Activated naive CD8-positive, alpha-beta T cell (primary cell): ENCODE results near the gene HORMAD2.

Experiments
- H3K27ac Mint-ChIP-seq: one replicate; pipeline ENCODE4 v1.8.0; 2021; ENCODE audit warnings: mixed read lengths
- H3K27me3 Mint-ChIP-seq: one replicate; pipeline ENCODE4 v1.8.0; 2021; ENCODE audit warnings: mixed read lengths
- H3K36me3 Mint-ChIP-seq: one replicate; pipeline ENCODE4 v1.8.0; 2021; ENCODE audit warnings: mixed read lengths
- H3K4me1 Mint-ChIP-seq: one replicate; pipeline ENCODE4 v1.8.0; 2021; ENCODE audit warnings: low read depth, mixed read lengths
- H3K4me3 Mint-ChIP-seq: one replicate; pipeline ENCODE4 v1.8.0; 2021; ENCODE audit warnings: mild to moderate bottlenecking, mixed read lengths
- H3K9me3 Mint-ChIP-seq: one replicate; pipeline ENCODE4 v1.8.0; 2021; ENCODE audit warnings: low read depth, mixed read lengths

Gene HORMAD2

GRCh38 chr22:30113494-30113893 lies 33.2 kb downstream of the HORMAD2 start:
- no peak overlapping the region for H3K27ac Mint-ChIP-seq
- no peaks in the 10 kb centered on the region for H3K27me3 Mint-ChIP-seq
- no peak overlapping the region for H3K4me3 Mint-ChIP-seq
- H3K4me1 Mint-ChIP-seq, result peaks cover 8% of the 10 kb centered on the region
- no peaks in the 10 kb centered on the region for H3K9me3 Mint-ChIP-seq
- H3K36me3 Mint-ChIP-seq, result no peaks in the 10 kb centered on the region

GRCh38 chr22:30114361-30114760 lies 34.1 kb downstream of the HORMAD2 start:
- no peaks in the 10 kb centered on the region for H3K9me3 Mint-ChIP-seq
- H3K4me1 Mint-ChIP-seq, result peaks cover 7% of the 10 kb centered on the region
- no peaks in the 10 kb centered on the region for H3K36me3 Mint-ChIP-seq
- H3K27ac Mint-ChIP-seq, result no peak overlapping the region
- no peak overlapping the region for H3K4me3 Mint-ChIP-seq
- H3K27me3 Mint-ChIP-seq, result no peaks in the 10 kb centered on the region

GRCh38 chr22:30115705-30116104 lies 35.4 kb downstream of the HORMAD2 start:
- H3K27ac Mint-ChIP-seq, result no peak overlapping the region
- H3K4me1 Mint-ChIP-seq, result peaks cover 7% of the 10 kb centered on the region
- H3K9me3 Mint-ChIP-seq, result no peaks in the 10 kb centered on the region
- H3K27me3 Mint-ChIP-seq, result no peaks in the 10 kb centered on the region
- H3K36me3 Mint-ChIP-seq, result no peaks in the 10 kb centered on the region
- no peak overlapping the region for H3K4me3 Mint-ChIP-seq

GRCh38 chr22:30116362-30117117 lies 36.3 kb downstream of the HORMAD2 start:
- no peaks in the 10 kb centered on the region for H3K9me3 Mint-ChIP-seq
- no peaks in the 10 kb centered on the region for H3K36me3 Mint-ChIP-seq
- H3K27me3 Mint-ChIP-seq, result no peaks in the 10 kb centered on the region
- peaks cover 7% of the 10 kb centered on the region for H3K4me1 Mint-ChIP-seq
- H3K27ac Mint-ChIP-seq, result no peak overlapping the region
- no peak overlapping the region for H3K4me3 Mint-ChIP-seq

- Mint-ChIP-seq H3K4me3 (no peak overlapping the region), H3K27ac (no peak overlapping the region), H3K4me1 (peaks cover 7% of the 10 kb centered on the region), H3K36me3 (no peaks in the 10 kb centered on the region), H3K27me3 (no peaks in the 10 kb centered on the region), H3K9me3 (no peaks in the 10 kb centered on the region)
Observed at GRCh38 chr22:30117256-30117655, 37.0 kb downstream of the HORMAD2 start.

GRCh38 chr22:30118291-30118690 lies 38.0 kb downstream of the HORMAD2 start:
- no peaks in the 10 kb centered on the region for H3K36me3 Mint-ChIP-seq
- no peak overlapping the region for H3K27ac Mint-ChIP-seq
- H3K9me3 Mint-ChIP-seq, result no peaks in the 10 kb centered on the region
- H3K4me3 Mint-ChIP-seq, result no peak overlapping the region
- H3K4me1 Mint-ChIP-seq, result peaks cover 7% of the 10 kb centered on the region
- no peaks in the 10 kb centered on the region for H3K27me3 Mint-ChIP-seq

GRCh38 chr22:30121960-30122359 lies 41.7 kb downstream of the HORMAD2 start:
- H3K4me3 Mint-ChIP-seq, result no peak overlapping the region
- H3K36me3 Mint-ChIP-seq, result no peaks in the 10 kb centered on the region
- no peaks in the 10 kb centered on the region for H3K9me3 Mint-ChIP-seq
- H3K4me1 Mint-ChIP-seq, result no peaks in the 10 kb centered on the region
- H3K27me3 Mint-ChIP-seq, result no peaks in the 10 kb centered on the region
- no peak overlapping the region for H3K27ac Mint-ChIP-seq

GRCh38 chr22:30123463-30123862 lies 43.2 kb downstream of the HORMAD2 start:
- no peak overlapping the region for H3K4me3 Mint-ChIP-seq
- H3K27me3 Mint-ChIP-seq, result no peaks in the 10 kb centered on the region
- no peaks in the 10 kb centered on the region for H3K36me3 Mint-ChIP-seq

GRCh38 chr22:30127749-30128166 lies 47.5 kb downstream of the HORMAD2 start:
- H3K27me3 Mint-ChIP-seq, result no peaks in the 10 kb centered on the region
- no peak overlapping the region for H3K27ac Mint-ChIP-seq
- no peaks in the 10 kb centered on the region for H3K9me3 Mint-ChIP-seq
- H3K36me3 Mint-ChIP-seq, result no peaks in the 10 kb centered on the region
- H3K4me3 Mint-ChIP-seq, result no peak overlapping the region
- H3K4me1 Mint-ChIP-seq, result no peaks in the 10 kb centered on the region

More at GRCh38 chr22:30123463-30123862, 43.2 kb downstream of the HORMAD2 start:
- no peaks in the 10 kb centered on the region for H3K4me1 Mint-ChIP-seq
- no peak overlapping the region for H3K27ac Mint-ChIP-seq
- H3K9me3 Mint-ChIP-seq, result no peaks in the 10 kb centered on the region

GRCh38 chr22:30128511-30128910 lies 48.2 kb downstream of the HORMAD2 start:
- H3K9me3 Mint-ChIP-seq, result no peaks in the 10 kb centered on the region
- no peak overlapping the region for H3K27ac Mint-ChIP-seq
- no peaks in the 10 kb centered on the region for H3K4me1 Mint-ChIP-seq
- H3K36me3 Mint-ChIP-seq, result no peaks in the 10 kb centered on the region
- H3K27me3 Mint-ChIP-seq, result no peaks in the 10 kb centered on the region
- no peak overlapping the region for H3K4me3 Mint-ChIP-seq

GRCh38 chr22:30129636-30130035 lies 49.4 kb downstream of the HORMAD2 start:
- H3K27me3 Mint-ChIP-seq, result no peaks in the 10 kb centered on the region
- H3K27ac Mint-ChIP-seq, result no peak overlapping the region
- no peaks in the 10 kb centered on the region for H3K36me3 Mint-ChIP-seq

GRCh38 chr22:30132290-30132996 lies 52.2 kb downstream of the HORMAD2 start:
- no peaks in the 10 kb centered on the region for H3K4me1 Mint-ChIP-seq
- no peaks in the 10 kb centered on the region for H3K36me3 Mint-ChIP-seq
- H3K27ac Mint-ChIP-seq, result no peak overlapping the region
- H3K27me3 Mint-ChIP-seq, result no peaks in the 10 kb centered on the region
- no peaks in the 10 kb centered on the region for H3K9me3 Mint-ChIP-seq
- no peak overlapping the region for H3K4me3 Mint-ChIP-seq

More at GRCh38 chr22:30129636-30130035, 49.4 kb downstream of the HORMAD2 start:
- no peak overlapping the region for H3K4me3 Mint-ChIP-seq
- H3K4me1 Mint-ChIP-seq, result no peaks in the 10 kb centered on the region
- H3K9me3 Mint-ChIP-seq, result no peaks in the 10 kb centered on the region

- Mint-ChIP-seq H3K4me1 (no peaks in the 10 kb centered on the region), H3K27me3 (no peaks in the 10 kb centered on the region), H3K36me3 (peaks cover 15% of the 10 kb centered on the region), H3K27ac (no peak overlapping the region), H3K4me3 (no peak overlapping the region), H3K9me3 (peaks cover 15% of the 10 kb centered on the region)
Observed at GRCh38 chr22:30140414-30140813, 60.1 kb downstream of the HORMAD2 start.

GRCh38 chr22:30143265-30143664 lies 63.0 kb downstream of the HORMAD2 start:
- Mint-ChIP-seq H3K36me3 (peaks cover 15% of the 10 kb centered on the region), H3K4me1 (no peaks in the 10 kb centered on the region), H3K4me3 (no peak overlapping the region), H3K27me3 (no peaks in the 10 kb centered on the region), H3K9me3 (peaks cover 15% of the 10 kb centered on the region), H3K27ac (no peak overlapping the region)

- Mint-ChIP-seq H3K4me1 (no peaks in the 10 kb centered on the region), H3K27me3 (no peaks in the 10 kb centered on the region), H3K27ac (no peak overlapping the region), H3K4me3 (no peak overlapping the region), H3K9me3 (peaks cover 15% of the 10 kb centered on the region), H3K36me3 (peaks cover 15% of the 10 kb centered on the region)
Observed at GRCh38 chr22:30144391-30144790, 64.1 kb downstream of the HORMAD2 start.
